GM19372 (cell line): ENCODE data around the gene EMP1.

Source experiments
- ATAC-seq: cut with Tn5 transposase; IDR thresholded peaks from one replicate; pipeline ENCODE4 v1.9.1; 2021; ENCODE audit warnings: mild to moderate bottlenecking, low read depth, moderate library complexity; ENCODE audit not compliant: unreplicated experiment

EMP1 gene

GRCh38 chr12:13195250-13195649 is 1.3 kb upstream of the EMP1 start:
- no peak for ATAC-seq

- ATAC-seq: no peak
Observed at GRCh38 chr12:13195785-13196129, 769 bp upstream of the EMP1 start.

- ATAC-seq: no peak
Observed at GRCh38 chr12:13197032-13197431, 506 bp downstream of the EMP1 start.

- ATAC-seq: no peak
Observed at GRCh38 chr12:13197526-13198143, 1.1 kb downstream of the EMP1 start.

- no peak for ATAC-seq
Observed at GRCh38 chr12:13198241-13198640, 1.7 kb downstream of the EMP1 start.

GRCh38 chr12:13198876-13199275 is 2.4 kb downstream of the EMP1 start:
- no peak for ATAC-seq

GRCh38 chr12:13199592-13199991 is 3.1 kb downstream of the EMP1 start:
- ATAC-seq: no peak

- ATAC-seq: no peak
Observed at GRCh38 chr12:13200841-13201240, 4.3 kb downstream of the EMP1 start.

GRCh38 chr12:13203034-13203922 is 6.8 kb downstream of the EMP1 start:
- no peak for ATAC-seq

- no peak for ATAC-seq
Observed at GRCh38 chr12:13204428-13204827, 7.9 kb downstream of the EMP1 start.

GRCh38 chr12:13205809-13206559 is 9.5 kb downstream of the EMP1 start:
- ATAC-seq: no peak

GRCh38 chr12:13206560-13206897 is 10.0 kb downstream of the EMP1 start:
- no peak for ATAC-seq

GRCh38 chr12:13208533-13209435 is 12.3 kb downstream of the EMP1 start:
- ATAC-seq: no peak

- ATAC-seq: no peak
Observed at GRCh38 chr12:13209436-13210235, 13.1 kb downstream of the EMP1 start.

GRCh38 chr12:13210236-13211190 is 14.0 kb downstream of the EMP1 start:
- no peak for ATAC-seq

- no peak for ATAC-seq
Observed at GRCh38 chr12:13211191-13211858, 14.8 kb downstream of the EMP1 start.

- ATAC-seq: no peak
Observed at GRCh38 chr12:13211859-13212664, 15.5 kb downstream of the EMP1 start.
